Gastrocnemius medialis (tissue), 4 donors: Measurements from ENCODE around the gene ID1.

Source experiments
- POLR2A ChIP-seq, 2 donors: fragments of 450-650 bp; IDR thresholded peaks; one replicate each; pipeline ENCODE4 v1.6.1; 2017; ENCODE audit warnings: antibody characterized with exemption in 2 of 2, mild to moderate bottlenecking in 2 of 2, moderate library complexity in 2 of 2
- TF ChIP-seq, protein P1 (sequence below), 5 experiments: fragments of 450-650 bp in 3 of 5; fragments of 200-600 bp in 2 of 5; sonication (generic) in 2 of 5; IDR thresholded peaks in 4 of 5; conservative IDR thresholded peaks in 1 of 5; 1 replicate in 4 of 5; 2 replicates in 1 of 5; pipeline ENCODE4 v1.5.1; 2016 to 2019; ENCODE audit warnings: antibody characterized with exemption in 5 of 5, mild to moderate bottlenecking in 3 of 5, moderate library complexity in 3 of 5

DNA sequence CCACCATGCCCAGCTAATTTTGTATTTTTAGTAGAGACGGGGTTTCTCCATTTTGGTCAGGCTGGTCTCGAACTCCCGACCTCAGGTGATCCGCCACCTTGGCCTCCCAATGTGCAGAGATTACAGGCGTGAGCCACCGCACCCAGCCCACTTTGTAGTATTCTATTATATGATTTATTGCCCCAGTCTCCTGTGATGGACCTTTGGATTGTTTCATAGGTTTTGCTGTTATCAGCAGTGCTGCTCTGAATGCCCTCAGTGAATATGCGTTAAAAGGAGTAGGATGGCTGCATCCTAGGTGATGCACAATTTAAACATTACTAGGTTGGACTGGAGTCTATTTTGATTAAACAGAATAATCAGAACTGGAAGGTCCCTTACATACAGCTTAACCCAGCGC, 10.3 kb downstream of the ID1 start:
- TF ChIP-seq, protein P1, sequence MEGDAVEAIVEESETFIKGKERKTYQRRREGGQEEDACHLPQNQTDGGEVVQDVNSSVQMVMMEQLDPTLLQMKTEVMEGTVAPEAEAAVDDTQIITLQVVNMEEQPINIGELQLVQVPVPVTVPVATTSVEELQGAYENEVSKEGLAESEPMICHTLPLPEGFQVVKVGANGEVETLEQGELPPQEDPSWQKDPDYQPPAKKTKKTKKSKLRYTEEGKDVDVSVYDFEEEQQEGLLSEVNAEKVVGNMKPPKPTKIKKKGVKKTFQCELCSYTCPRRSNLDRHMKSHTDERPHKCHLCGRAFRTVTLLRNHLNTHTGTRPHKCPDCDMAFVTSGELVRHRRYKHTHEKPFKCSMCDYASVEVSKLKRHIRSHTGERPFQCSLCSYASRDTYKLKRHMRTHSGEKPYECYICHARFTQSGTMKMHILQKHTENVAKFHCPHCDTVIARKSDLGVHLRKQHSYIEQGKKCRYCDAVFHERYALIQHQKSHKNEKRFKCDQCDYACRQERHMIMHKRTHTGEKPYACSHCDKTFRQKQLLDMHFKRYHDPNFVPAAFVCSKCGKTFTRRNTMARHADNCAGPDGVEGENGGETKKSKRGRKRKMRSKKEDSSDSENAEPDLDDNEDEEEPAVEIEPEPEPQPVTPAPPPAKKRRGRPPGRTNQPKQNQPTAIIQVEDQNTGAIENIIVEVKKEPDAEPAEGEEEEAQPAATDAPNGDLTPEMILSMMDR (IDR thresholded peaks at IDR 0.05 in 4 of 5, conservative IDR thresholded peaks at IDR 0.05 in 1 of 5), result no peak
- no peak for TF ChIP-seq POLR2A (IDR thresholded peaks at IDR 0.05)
